Measurements from ENCODE around the gene RTP2.
"Not testable (repeated sequence)": the region's sequence is repeated elsewhere in the genome, so short reads cannot be mapped to it uniquely, and the experiment has no call there.

Gene RTP2

GRCh38 chr3:187698499-187699399 lies 3.6 kb downstream of the RTP2 start:
- no peak overlapping the region for H3K27ac Mint-ChIP-seq
- H3K36me3 Mint-ChIP-seq = no peaks in the 10 kb centered on the region
- no peak overlapping the region for H3K4me3 Mint-ChIP-seq
- H3K9me3 Mint-ChIP-seq = no peaks in the 10 kb centered on the region
- H3K4me1 Mint-ChIP-seq = no peaks in the 10 kb centered on the region
- H3K27me3 Mint-ChIP-seq = no peaks in the 10 kb centered on the region

DNA sequence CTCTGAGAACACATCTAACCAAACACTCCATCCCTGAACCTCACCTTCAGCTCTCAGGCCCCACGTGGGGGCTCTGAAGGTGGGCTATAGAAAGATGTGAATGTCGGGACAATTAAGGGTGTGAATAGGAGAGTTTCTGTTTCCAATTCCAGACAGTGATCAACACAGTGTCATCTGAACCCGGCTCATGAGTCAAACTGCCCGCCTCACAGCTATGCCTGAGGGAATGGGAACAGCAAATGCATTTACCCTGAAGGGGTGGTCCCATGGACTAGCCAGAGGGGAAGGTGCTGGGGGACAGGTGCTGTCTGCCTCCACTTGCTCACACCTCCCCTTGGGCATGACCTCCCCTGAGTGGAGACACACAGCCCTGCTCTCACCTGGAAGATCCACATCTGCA lies 6.3 kb downstream of the RTP2 start:
- Mint-ChIP-seq H3K4me1 (no peaks in the 10 kb centered on the region), H3K4me3 (no peak overlapping the region), H3K36me3 (no peaks in the 10 kb centered on the region), H3K27ac (no peak overlapping the region), H3K27me3 (peaks cover 1% of the 10 kb centered on the region), H3K9me3 (no peaks in the 10 kb centered on the region)

- H3K4me1 Mint-ChIP-seq = no peaks in the 10 kb centered on the region
- H3K9me3 Mint-ChIP-seq = no peaks in the 10 kb centered on the region
- no peaks in the 10 kb centered on the region for H3K36me3 Mint-ChIP-seq
- H3K4me3 Mint-ChIP-seq = no peak overlapping the region
- H3K27me3 Mint-ChIP-seq = peaks cover 1% of the 10 kb centered on the region
- no peak overlapping the region for H3K27ac Mint-ChIP-seq
These were observed 6.9 kb downstream of the RTP2 start for GRCh38 chr3:187695449-187695848.

DNA sequence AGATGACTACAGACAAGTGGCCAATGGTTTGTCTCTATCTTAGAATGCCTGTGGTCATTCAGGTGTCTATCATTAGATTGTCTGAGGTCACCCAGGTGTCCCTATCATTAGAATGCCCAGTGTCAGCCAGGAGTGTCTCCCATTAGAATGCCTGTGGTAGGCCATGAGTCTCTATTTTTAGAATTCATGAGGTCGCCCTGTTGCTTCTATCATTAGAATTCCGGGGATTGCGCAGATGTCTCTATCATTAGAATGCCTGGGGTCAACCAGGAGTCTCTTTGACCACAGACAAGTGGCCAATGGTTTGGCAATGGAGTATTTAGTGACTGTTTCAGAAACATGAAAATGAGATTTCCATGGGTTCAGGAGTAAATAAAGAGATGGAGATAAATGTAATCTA lies 7.6 kb downstream of the RTP2 start:
- Mint-ChIP-seq H3K27me3 (peaks cover 1% of the 10 kb centered on the region), H3K4me1 (no peaks in the 10 kb centered on the region), H3K4me3 (no peak overlapping the region), H3K27ac (no peak overlapping the region), H3K9me3 (no peaks in the 10 kb centered on the region), H3K36me3 (no peaks in the 10 kb centered on the region)

GRCh38 chr3:187693431-187693830 lies 8.9 kb downstream of the RTP2 start:
- no peak overlapping the region for H3K27ac Mint-ChIP-seq
- peaks cover 2% of the 10 kb centered on the region for H3K27me3 Mint-ChIP-seq
- H3K9me3 Mint-ChIP-seq = no peaks in the 10 kb centered on the region
- H3K36me3 Mint-ChIP-seq = no peaks in the 10 kb centered on the region
- no peak overlapping the region for H3K4me3 Mint-ChIP-seq
- H3K4me1 Mint-ChIP-seq = no peaks in the 10 kb centered on the region

DNA sequence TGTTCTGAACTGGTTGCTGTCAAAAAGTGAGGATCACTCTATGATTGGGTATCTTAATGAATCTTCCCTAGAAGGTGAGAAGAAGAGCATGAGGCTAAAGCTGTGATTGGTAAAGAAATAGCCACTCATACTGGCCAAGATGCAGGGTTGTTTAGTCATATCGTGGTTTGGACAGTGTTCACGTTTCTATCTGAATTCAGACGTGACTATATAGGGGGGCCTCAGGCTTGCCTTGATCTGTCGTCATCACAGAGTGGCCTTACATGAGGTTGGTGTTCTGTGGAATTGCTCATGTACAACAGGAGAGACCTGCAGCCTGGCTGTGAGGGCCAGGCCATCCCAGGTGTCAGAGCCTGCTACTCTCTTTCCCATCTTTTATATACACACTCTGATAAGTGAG lies 12.4 kb downstream of the RTP2 start:
- no peaks in the 10 kb centered on the region for H3K4me1 Mint-ChIP-seq
- peaks cover 2% of the 10 kb centered on the region for H3K36me3 Mint-ChIP-seq
- H3K4me3 Mint-ChIP-seq = no peak overlapping the region
- no peak overlapping the region for H3K27ac Mint-ChIP-seq
- H3K9me3 Mint-ChIP-seq = no peaks in the 10 kb centered on the region
- H3K27me3 Mint-ChIP-seq = peaks cover 3% of the 10 kb centered on the region

GRCh38 chr3:187686621-187687273 lies 15.6 kb downstream of the RTP2 start:
- Mint-ChIP-seq H3K9me3 (no peaks in the 10 kb centered on the region), H3K27me3 (peaks cover 13% of the 10 kb centered on the region), H3K4me1 (peaks cover 5% of the 10 kb centered on the region)

GRCh38 chr3:187685948-187686347 lies 16.4 kb downstream of the RTP2 start:
- peaks cover 5% of the 10 kb centered on the region for H3K4me1 Mint-ChIP-seq
- H3K9me3 Mint-ChIP-seq = no peaks in the 10 kb centered on the region
- peaks cover 12% of the 10 kb centered on the region for H3K27me3 Mint-ChIP-seq
- no peak overlapping the region for H3K27ac Mint-ChIP-seq
- H3K36me3 Mint-ChIP-seq = peaks cover 2% of the 10 kb centered on the region
- H3K4me3 Mint-ChIP-seq = no peak overlapping the region

More at GRCh38 chr3:187686621-187687273, 15.6 kb downstream of the RTP2 start:
- peaks cover 2% of the 10 kb centered on the region for H3K36me3 Mint-ChIP-seq
- H3K27ac Mint-ChIP-seq = no peak overlapping the region
- no peak overlapping the region for H3K4me3 Mint-ChIP-seq

DNA sequence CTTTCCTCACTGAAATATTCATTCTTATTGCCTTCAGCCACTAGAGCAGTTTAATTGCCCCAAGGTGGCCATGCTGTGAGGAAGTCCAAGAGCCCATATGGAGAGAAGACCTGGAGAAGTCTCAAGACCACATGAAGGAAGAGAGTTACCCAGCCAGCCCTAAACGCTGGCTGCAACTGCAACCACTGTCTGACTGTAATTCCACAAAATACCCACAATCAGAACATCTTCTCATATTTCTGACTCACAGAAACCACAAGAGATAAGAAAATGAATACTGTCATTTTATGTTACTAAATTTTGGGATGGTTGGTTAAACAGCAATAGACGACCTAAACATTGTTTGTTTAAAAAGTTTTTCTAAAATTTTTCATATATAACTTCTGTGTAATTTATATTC lies 17.5 kb downstream of the RTP2 start:
- H3K9me3 Mint-ChIP-seq = no peaks in the 10 kb centered on the region
- H3K4me1 Mint-ChIP-seq = peaks cover 5% of the 10 kb centered on the region
- no peak overlapping the region for H3K4me3 Mint-ChIP-seq
- peaks cover 2% of the 10 kb centered on the region for H3K36me3 Mint-ChIP-seq
- H3K27me3 Mint-ChIP-seq = peaks cover 17% of the 10 kb centered on the region
- no peak overlapping the region for H3K27ac Mint-ChIP-seq

GRCh38 chr3:187684444-187684843 lies 17.9 kb downstream of the RTP2 start:
- H3K9me3 Mint-ChIP-seq = no peaks in the 10 kb centered on the region
- H3K4me3 Mint-ChIP-seq = no peak overlapping the region
- H3K27ac Mint-ChIP-seq = no peak overlapping the region
- peaks cover 5% of the 10 kb centered on the region for H3K4me1 Mint-ChIP-seq
- peaks cover 18% of the 10 kb centered on the region for H3K27me3 Mint-ChIP-seq
- peaks cover 2% of the 10 kb centered on the region for H3K36me3 Mint-ChIP-seq

DNA sequence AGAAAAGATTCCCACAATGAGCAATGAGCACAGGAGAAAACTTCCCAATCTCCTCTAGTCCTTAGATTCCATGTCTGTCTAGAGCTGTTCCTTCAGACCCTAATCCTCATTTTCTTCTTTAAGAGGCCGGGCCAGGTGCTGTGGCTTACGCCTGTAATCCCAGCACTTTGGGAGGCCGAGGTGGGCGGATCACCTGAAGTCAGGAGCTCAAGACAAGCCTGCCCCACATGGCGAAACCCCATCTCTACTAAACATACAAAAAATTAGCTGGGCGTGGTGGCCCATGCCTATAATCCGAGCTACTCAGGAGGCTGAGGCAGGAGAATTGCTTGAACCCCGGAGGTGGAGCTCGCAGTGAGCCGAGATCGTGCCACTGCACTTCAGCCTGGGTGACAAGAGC lies 20.6 kb downstream of the RTP2 start:
- not testable (repeated sequence) for H3K27ac Mint-ChIP-seq, H3K36me3 Mint-ChIP-seq, H3K4me3 Mint-ChIP-seq, H3K4me1 Mint-ChIP-seq, H3K9me3 Mint-ChIP-seq
- H3K27me3 Mint-ChIP-seq = peaks cover 23% of the 10 kb centered on the region

GRCh38 chr3:187679638-187680396 lies 22.5 kb downstream of the RTP2 start:
- Mint-ChIP-seq H3K27ac (no peak overlapping the region), H3K36me3 (no peaks in the 10 kb centered on the region), H3K4me3 (no peak overlapping the region), H3K4me1 (peaks cover 5% of the 10 kb centered on the region), H3K9me3 (no peaks in the 10 kb centered on the region), H3K27me3 (peaks cover 25% of the 10 kb centered on the region)

DNA sequence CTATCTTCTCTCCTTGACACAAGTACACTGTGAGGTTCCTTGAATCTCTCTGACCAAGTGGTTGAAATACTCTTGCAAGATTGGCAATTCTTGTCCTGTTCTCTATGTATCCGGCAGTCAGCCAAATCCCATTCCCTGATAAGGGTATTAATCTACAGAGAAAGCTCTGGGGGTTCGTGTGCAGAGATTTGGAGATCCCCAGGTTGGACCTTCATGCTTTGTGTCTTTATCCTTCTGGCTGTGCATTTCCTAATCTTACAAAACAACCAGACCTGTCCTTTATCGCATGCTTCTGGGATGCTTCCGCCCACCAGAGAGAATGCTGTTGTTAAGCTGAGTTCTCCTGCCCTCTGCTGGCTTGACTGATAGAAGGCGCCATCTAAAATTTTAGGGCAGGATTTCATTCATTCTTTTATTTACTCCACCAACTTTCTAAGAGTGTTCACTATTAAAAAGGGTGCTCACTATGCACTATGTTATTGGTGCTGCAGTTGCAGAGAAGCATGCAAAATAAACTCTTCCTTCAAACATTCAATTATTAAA lies 23.6 kb downstream of the RTP2 start:
- Mint-ChIP-seq H3K9me3 (no peaks in the 10 kb centered on the region), H3K4me1 (no peaks in the 10 kb centered on the region), H3K27ac (no peak overlapping the region), H3K27me3 (peaks cover 25% of the 10 kb centered on the region), H3K36me3 (no peaks in the 10 kb centered on the region), H3K4me3 (no peak overlapping the region)

DNA sequence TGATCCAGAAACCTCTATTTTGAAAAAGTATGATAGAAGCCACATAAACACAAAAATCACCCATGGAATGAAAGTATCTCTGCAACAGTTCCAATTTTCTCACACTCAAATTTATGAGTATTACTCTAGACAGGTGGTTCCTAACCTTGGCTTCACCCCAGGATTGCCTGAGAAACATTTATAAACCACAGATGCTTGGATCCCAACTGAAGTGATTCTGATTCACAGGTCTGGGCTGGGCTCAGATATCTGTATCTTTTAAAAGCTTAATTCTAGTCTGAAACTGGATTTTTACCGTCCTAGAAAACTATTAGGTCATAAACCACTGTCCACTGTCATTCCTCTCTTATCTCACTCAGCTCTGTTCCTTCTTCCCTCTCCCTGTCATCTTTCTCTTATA lies 24.8 kb downstream of the RTP2 start:
- Mint-ChIP-seq H3K36me3 (no peaks in the 10 kb centered on the region), H3K4me1 (no peaks in the 10 kb centered on the region), H3K4me3 (no peak overlapping the region), H3K27ac (no peak overlapping the region), H3K27me3 (peaks cover 22% of the 10 kb centered on the region), H3K9me3 (no peaks in the 10 kb centered on the region)

DNA sequence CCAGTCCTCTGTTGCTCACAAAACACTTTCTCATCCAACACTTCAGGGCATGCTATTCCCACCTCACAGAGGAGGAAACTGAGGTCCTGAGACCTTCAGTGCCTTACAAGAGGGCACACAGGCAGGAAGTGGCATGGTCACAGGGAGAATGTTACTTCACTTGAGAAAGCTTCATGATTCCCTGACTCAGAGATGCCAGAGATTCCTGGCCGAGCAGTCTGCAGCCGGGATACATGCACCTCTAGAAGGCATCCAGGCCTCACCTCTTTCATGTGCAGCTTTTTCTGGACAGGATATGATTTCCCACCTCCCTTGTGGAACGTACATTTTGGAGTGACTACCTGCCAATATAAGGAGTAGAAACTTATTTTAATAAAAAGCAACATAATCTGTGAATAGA lies 29.3 kb downstream of the RTP2 start:
- Mint-ChIP-seq H3K27me3 (peaks cover 42% of the 10 kb centered on the region), H3K36me3 (no peaks in the 10 kb centered on the region), H3K9me3 (no peaks in the 10 kb centered on the region), H3K4me3 (no peak overlapping the region), H3K27ac (no peak overlapping the region), H3K4me1 (no peaks in the 10 kb centered on the region)

Data from activated naive CD4-positive, alpha-beta T cell treated with anti-CD3 and anti-CD28 coated beads, Interleukin-2, amount 50 U/mL, for 24 hours (primary cell).